ENCODE data around the gene AIF1.
A peak's percentile ranks its signal among the peaks of the same experiment; 100 is the strongest.

- TF ChIP-seq CTCF (IDR thresholded peaks at IDR 0.05) (peak in 2 of 3 experiments; percentile 19 to 25), POLR2A (IDR thresholded peaks at IDR 0.05) (peak; percentile 82)
Measured at GRCh38 chr6:31619805-31620585, 5.0 kb downstream of the AIF1 start.
